GM19395 (cell line): ENCODE data around the gene CLCN4.

ENCODE experiments used
- ATAC-seq: cut with Tn5 transposase; IDR thresholded peaks from one replicate; pipeline ENCODE4 v1.9.1; 2021; ENCODE audit warnings: mild to moderate bottlenecking, moderate library complexity; ENCODE audit not compliant: unreplicated experiment

CLCN4 gene

DNA sequence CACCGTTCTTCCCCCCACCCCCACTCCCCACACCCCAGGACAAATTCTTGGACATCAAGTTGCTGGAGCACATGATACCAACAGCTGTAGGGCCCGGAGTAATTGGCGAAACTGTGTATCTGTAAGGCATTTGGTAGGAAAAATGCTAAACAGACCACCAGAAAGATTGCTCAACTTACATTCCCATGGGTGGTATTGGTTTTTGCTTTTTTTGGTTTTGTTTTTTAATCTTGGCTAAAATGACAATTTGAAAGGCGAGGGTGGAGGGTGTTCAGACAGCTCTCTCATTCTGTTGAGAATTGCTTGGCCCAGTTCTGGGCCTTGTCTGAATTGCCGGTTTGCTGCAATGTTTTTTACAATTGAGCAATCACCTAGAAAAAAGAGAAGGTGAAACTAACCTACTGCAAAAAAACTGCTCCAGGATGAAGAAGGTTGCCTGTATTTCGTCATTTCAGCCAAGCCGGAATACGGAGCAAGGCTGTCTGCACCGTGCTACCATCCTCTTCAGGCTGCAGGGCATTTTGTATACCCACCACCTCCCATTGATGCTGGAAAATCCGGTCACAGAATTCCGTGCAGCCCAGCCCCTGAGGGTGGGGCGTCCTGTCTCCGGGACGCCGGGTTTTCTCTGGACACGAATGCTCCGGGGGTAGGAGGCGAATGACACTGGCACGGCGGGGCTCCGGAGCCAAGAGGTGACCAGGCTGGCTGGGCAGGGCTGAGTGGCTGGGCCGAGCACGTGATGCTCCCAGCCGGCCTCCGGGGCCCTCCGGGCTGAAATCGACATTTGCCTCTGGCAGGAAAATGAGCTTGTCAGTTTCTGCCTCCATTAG lies at the start of gene CLCN4:
CLCN4 (plus strand) TSS at position 777 of the 833 bp plus-strand sequence. CDS start 28,058 bp downstream, outside the sequence.
- ATAC-seq: peak; percentile 63

DNA sequence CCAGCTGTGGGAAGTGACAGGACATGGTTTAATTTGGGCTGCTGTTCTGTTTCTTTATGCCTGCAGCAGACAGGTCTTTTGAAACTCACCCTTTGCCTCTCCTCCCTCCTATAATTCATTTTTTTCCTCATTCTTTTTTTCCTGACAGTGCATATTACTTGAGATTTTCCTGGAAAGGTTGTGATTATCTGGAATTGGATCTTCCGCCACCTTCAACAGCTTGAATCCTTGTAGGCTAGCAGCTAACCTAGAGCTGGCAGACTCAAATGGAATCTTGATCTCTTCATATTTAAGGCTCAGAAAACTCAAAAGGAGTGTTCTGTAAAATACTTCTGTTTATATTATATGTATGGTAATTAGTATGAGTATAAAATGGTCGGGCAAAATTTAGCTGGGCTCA lies 49.3 kb upstream of the CLCN4 start:
- no peak for ATAC-seq

DNA sequence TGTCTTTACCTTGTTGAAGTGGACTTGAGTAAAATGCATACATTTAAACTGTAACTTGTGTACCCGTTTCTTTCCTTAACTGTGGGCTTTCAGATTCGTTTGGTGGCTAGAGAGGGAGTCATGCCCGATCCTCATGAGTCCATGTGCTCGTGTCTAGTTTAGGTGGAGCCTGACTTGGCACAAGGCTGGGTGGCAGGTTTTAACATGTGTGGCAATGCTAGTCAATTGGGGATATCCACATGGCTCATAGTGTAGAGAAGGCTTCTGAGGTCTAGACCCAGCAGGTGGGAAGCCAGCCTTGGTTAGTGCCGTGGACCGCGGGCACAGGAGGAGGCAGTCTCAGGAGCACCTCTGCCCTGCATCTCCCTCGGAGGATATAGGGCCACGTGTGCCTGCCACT lies 48.5 kb upstream of the CLCN4 start:
- ATAC-seq: no peak

DNA sequence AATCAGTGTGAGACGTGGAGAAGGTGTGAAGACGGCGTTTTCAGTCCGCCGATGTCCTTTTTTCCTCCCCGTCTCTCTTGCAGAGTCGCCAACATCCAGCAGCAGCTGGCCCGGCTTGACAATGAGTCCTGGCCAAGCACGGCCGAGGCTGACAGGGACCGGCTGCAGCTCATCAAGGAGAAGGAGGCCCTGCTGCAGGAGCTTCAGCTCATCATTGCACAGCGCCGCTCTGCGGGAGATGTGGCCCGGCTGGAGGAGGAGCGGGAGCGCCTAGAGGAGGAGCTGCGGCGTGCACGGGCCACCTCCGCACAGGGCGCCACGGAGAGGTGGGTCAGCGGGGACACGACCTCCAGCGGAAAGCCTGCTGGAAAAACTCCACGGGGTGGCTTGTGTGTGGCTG lies 47.1 kb upstream of the CLCN4 start:
- ATAC-seq: no peak

DNA sequence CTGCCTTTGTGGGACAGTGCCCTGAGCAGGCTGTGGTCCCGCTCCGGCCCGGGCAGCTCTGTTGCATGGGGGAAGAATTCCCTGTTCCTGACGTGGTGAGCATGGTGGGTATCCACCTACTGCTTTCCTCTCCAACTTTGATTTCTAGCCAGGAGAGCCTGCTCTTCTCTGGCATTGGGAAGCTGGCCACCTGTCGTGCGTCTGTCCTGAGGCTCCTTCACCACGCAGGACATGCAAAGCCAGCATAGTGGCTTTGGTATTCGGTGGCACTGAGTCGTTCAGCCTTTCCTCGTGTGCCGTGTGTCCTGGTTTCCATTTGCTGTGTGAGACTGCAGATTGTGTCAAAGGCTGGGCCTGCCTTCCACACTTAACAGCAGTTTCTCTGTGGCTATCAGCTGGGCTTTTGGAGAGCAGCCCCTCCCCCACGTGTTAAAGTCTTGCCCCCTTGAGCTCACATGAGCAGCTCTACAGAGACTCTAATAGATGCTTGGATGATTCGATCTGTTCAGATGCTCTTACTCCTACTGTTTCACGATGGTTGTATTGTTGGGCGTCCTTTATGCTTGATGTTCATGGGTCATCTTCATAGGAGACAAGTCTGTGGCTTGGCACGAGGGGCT lies 46.3 kb upstream of the CLCN4 start:
- ATAC-seq: peak; percentile 2

DNA sequence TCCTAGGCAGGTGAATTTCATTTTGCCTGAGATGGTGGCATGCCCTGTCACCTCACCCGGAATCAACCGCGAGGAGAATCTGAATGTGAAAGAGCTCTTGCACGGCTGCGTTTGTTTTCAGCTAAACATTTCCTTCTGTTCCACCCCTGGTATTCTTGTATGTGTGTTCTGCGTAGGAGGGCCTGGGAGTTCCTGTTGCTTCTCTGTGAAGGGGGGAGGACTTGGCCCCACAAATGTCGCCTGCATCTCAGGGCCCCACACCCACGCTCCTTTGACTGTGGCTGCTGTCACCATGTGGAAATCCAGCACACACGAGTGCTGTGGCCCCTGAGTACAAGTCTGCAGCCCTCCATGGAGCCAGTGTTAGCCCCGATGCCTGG lies 45.8 kb upstream of the CLCN4 start:
- ATAC-seq: peak; percentile 48

DNA sequence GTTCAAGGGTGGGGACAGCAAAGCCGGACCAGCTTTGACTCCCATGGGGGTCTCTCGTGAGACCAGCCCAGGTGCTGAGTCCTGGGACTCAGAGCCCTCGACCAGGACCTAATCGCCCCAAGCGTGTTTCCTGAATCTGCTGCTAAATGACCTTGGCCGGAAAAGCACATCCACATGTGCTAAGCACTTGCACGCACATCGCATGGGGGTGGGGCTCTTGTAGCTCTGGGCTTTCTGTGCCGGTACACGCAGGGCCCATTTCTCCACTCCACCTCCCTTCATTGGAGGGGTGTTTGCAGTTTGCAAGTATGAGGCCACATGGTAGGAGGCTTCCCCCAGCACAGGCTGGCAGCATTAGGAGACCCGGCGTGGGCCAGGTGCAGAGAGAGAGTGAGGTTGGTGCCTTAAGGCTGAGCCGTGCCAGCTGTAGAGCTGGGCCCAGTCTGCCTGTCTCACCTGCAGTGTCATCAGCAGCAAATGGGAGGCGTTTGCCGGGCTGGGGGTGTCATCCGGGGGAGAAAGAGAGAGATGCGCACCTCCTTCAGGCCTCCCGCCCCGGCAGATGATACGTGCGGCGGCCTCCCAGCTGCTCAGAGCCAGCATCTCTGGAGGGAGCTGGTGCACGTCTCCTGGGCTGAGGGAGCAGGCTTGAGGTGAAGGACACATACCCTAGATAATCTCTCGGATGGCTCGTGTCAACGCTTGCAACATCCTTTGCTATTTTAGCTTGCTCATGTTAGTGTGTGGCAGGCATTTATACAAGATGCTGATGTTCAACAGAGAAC lies 45.2 kb upstream of the CLCN4 start:
- ATAC-seq: peak; percentile 57

DNA sequence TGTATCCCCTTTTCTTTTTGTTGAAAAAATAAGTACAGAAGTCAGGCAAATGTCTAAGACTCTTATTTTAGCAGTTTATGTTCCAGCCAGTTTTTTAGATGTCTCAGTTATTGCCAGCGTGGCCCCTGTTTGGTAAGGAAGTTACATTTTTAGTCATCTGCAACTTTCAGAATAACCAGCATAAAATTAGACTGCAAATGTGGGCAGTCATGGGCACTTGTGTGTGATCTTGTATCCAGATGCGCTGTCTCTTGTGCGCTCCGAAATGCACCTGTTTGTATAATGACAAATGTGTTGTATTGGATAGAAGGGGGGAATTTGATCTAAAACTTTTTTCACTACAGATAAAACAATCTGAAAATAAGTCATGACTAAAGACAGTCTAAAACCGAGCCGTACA lies 44.3 kb upstream of the CLCN4 start:
- ATAC-seq: peak; percentile 20

DNA sequence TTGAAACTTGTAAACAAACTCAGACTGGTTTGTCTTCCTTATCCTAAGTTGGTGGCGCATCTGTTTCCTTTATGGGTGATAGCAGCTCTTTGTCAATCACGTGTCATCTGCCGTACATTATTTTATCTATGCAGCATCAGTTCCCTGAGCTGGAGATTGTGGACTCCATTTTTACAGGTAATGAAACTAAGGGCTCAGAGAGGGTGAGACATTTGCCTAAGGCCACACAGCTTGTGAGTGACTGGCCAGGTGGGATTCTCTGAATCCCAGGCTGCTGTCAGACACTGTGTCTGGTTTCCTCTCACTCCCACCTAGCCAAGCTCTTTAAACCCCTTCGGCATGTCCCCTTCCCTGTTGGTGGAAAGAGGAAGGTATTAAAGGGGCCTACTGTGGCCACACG lies 41.7 kb upstream of the CLCN4 start:
- no peak for ATAC-seq

DNA sequence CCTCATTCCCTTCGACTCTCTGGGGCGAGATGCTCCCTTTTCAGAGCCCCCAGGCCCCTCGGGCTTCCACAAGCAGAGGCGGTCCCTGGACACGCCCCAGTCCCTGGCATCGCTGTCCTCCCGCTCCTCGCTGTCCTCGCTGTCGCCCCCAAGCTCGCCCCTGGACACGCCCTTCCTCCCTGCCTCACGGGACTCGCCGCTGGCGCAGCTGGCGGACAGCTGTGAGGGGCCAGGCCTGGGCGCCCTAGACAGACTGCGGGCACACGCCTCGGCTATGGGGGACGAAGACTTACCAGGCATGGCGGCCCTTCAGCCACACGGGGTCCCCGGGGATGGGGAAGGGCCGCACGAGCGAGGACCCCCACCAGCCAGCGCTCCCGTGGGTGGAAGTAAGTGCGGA lies 39.5 kb upstream of the CLCN4 start:
- no peak for ATAC-seq

DNA sequence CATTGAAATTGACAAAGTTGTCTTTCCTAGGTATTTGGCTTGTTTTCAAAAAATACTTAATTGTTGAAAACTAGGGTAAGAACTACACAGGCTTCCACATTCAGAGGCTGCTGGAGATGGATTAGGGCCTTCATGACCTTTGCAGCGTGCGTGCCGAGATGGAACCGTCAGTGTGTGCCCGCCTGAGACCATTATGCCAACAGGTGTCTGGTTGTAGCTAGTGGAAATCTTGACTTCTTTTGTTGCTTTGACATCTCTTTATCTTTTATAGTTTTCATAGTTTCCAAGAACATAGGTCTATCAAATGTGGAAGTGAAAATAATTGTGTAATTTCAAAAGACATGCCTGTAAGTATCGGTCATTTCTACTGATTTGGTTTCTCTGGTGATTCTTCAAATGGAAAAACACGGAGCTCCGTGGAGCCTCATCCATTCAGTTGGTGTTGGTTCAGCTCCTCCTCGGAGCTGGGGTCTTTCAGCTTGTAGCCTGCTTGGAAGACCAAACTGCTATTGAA lies 38.9 kb upstream of the CLCN4 start:
- no peak for ATAC-seq

DNA sequence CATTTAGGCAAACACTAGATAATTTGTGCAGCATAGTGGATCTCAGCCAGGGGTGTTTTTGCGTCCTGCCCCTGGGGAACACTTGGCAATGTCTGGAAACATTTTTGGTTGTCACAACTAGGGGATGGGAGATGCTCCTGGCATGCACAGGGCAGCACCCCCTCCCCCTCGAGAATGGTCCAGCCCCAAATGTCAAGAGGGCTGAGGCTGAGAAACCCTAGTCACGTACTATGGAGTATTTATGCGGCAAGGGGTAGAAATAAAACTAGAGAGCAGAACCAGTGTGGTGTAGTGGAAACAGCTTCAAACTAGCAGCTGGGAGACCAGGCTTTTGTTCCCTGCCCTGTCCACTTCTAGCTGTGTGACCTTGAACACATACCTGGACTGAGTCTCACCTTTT lies 38.2 kb upstream of the CLCN4 start:
- no peak for ATAC-seq

DNA sequence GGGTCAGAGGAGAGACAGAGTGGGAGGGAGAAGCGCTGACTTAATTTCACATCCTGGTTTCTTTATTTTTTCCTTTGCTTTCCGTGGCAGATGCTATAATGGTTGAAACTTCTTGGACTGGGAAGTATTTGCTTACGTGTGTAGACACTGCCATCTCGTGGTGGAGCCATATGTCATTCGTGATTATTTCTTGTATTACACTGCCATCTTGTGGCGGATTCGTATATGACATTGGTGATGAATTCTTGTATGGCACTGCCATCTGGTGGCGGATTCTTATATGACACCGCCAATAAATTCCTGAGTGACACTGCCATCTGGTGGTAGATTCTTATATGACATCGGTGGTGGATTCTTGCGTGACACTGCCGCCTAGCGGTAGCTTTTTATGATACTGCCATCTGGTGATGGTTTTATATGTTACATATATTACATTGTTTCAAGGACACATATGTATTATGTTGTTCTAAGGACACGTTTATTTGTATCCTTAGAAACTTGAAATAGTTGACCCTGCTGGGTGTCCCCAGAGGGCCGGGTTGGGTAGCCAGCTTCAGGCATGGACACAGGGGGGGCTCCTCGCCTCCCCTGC lies 37.3 kb upstream of the CLCN4 start:
- peak; percentile 58 for ATAC-seq

DNA sequence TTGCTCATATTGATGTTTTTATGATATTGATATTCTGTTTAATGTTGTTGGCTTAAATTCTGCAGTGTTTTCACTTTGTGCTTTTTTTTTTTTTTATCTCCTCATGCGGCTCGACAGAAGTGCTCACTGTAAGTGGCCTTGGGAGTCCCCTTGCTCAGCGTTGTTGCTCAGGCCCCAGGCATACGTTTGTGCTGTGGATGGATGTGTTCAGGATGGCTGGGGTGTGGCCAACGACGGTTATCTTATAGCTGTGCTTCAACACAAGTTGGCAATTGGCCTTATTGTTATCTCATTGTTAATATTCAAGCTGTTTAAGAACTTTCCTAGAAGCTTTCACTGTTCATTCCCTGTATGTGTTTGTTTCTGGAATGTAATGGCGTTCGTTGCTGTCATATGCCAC lies 36.4 kb upstream of the CLCN4 start:
- no peak for ATAC-seq

DNA sequence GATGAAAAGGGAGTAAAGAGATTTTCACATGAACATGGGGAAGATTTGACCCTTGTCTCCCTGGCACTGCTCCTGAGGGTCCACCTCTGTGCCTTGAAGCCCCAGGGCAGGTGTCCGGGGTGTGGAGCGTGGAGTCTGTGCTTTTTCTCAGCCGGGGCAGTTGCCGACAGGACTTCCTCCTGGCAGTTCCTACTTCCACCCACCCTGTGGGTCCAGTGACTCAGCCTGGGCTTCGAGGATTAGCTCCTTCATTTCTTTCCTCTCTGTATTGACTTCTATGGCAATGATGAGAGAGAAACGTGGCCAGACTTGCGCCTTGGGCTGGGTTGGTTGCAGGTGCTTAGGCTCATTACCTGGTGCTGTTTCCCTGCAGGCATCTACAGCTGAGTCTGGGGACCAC lies 35.9 kb upstream of the CLCN4 start:
- ATAC-seq: no peak

DNA sequence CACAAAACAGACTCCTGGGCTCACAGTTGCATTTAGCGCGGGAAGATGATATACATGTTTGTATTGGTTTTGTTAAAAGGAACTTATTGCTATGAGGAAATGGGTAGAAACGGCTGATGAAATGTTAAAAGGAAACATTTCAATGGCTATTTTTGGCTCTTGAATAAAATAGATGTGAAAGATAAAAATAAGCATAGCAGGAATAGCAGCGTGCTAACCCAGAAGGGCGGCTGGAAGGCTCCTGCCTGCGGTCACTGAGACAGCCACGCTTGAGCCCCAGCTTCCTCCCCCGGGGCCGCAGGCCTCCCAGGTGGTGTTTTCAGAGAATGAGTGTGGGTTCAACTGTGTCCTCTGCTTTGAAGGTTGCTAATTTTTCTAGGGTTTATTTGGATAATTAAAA lies 35.0 kb upstream of the CLCN4 start:
- ATAC-seq: peak; percentile 76

DNA sequence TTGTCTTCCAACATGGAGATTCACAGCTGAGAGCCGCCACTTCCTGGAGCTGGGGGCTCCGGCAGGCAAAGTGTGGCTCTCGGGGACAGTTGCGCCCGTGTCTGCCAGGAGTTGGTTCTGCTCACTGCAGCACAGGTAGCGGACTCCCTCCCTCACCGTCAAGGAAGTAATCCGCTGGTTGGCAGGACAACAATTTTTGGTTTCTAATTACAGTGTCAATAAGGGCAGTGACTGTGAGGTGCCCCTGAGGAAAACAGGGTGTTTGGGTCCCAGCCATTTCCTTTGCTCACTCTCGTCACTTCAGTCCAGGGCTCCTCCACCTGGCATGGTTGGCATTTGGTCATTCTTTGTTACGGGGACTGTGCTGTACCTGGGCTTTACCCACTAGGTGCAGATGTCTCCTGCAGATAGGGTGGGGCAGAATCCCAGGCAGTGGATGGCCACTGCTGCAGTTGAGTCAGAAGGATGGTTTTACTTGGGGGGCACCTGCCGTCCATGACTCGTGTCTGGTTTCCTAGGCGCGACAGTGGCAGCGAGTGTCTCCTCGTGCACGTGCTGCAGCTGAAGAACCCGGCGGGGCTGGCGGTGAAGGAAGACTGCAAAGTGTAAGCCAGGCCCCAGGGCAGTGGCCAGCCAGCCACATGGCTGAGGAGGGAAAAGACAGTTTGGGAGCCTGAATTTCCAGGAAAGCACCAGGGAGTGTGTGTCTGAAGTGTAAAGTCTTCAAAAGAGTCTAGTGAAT lies 32.1 kb upstream of the CLCN4 start:
- no peak for ATAC-seq

DNA sequence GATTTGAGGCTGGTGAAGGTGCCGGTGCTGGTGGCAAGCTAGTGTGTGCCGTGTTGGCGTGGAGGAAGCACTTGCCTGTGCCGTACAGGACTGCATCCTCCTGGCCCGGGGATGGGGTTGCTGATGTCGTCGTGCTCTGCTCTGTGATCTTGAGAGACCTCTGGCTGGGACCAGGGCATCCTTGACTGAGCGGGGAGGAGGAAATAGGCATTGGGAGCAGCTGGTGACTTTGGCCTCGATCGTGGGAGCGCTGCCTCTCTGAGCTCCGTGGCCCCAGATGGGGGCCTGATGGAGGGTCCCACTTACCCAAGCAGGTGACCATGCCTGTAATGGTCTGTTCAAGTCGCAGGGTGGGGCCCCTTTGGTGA lies 31.5 kb upstream of the CLCN4 start:
- no peak for ATAC-seq

DNA sequence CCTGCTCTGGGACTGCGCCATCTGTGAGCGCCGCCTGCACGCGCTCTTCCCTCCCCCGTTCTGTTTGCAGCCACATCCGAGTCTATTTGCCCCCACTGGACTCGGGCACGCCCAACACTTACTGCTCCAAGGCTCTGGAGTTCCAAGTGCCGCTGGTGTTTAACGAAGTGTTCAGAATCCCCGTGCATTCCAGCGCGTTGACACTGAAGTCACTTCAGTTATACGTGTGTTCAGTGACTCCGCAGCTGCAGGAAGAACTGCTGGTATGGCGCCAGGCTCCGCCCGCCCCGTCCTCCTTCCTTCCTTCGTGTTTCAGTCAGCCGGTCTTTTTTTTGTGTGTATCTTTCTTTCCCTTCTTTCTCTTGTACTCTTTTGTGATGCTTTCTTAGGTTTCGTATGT lies 30.7 kb upstream of the CLCN4 start:
- no peak for ATAC-seq

DNA sequence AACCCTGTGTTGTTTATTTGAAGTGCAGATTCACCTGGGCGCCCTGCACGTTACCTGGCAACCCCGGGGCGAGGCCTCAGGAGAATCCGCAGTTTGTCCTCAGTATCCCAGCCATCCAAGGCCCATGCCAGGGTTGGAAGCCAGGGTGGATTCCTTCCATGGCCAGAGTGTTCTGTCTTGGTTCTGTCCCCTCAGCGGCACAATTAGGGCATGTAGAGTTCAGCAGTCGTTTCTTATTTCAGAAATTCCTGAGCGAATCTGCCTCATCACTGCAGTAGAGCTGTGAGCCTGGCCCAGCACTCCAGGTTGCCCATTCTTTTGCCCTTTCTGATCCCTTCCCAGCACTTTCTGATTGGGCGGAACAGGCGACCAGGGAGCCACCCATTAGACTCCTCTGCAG lies 29.9 kb upstream of the CLCN4 start:
- ATAC-seq: no peak

DNA sequence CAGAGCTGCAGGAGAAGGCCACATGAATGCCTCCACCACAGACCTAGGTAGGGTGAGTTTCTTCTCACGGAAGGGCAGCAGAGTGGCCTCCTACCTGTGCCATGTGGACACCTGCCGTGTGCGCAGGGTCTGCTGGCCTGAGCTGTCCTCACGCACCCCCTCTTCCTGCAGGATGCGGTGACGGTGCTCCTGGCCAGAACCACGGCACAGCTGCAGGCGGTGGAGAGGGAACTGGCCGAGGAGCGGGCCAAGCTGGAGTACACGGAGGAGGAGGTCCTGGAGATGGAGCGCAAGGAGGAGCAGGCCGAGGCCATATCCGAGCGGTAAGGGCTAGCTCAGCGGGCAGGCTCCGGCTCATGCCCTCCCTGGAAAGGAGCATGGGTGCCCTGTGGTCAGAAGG lies 28.4 kb upstream of the CLCN4 start:
- no peak for ATAC-seq
